Large intestine (tissue), 3 donors: ENCODE results near the gene EDIL3. TPM values are rescaled to one million over a fixed set of nuclear protein-coding genes. Genes with fewer than 3 reads are reported as not detected.
"Not testable (repeated sequence)": the region's sequence is repeated elsewhere in the genome, so short reads cannot be mapped to it uniquely, and the experiment has no call there.

Experiments used
- DNase-seq, 2 donors: peaks; one replicate each; pipeline versions ENCODE4 v3.0.0 to v3.0.0-alpha.2; 2013
- H3K27ac ChIP-seq: one replicate; pipeline ENCODE4 v1.5.1; 2013; ENCODE audit warnings: low read length
- H3K27me3 ChIP-seq: 2 replicates; pipeline ENCODE4 v1.6.1; 2013; ENCODE audit warnings: low read length; ENCODE audit not compliant: control insufficient read depth, insufficient read depth
- H3K36me3 ChIP-seq: 2 replicates; pipeline ENCODE4 v1.6.1; 2013; ENCODE audit warnings: low read length; ENCODE audit not compliant: control insufficient read depth, insufficient read depth
- H3K4me1 ChIP-seq: one replicate; pipeline ENCODE4 v1.6.1; 2013; ENCODE audit warnings: low read length; ENCODE audit not compliant: control insufficient read depth, insufficient read depth
- H3K4me3 ChIP-seq: one replicate; pipeline ENCODE4 v1.5.1; 2013; ENCODE audit warnings: low read length
- H3K9me3 ChIP-seq: one replicate; pipeline ENCODE4 v1.6.1; 2013; ENCODE audit warnings: mild to moderate bottlenecking, low read depth, low read length, moderate library complexity; ENCODE audit not compliant: control insufficient read depth
- WGBS: methylation state at CpG from one replicate; pipeline ENCODE4 v1.1.5; 2013; ENCODE audit warnings: low lambda C conversion rate; ENCODE audit not compliant: insufficient coverage; 5-methylcytosine and 5-hydroxymethylcytosine counted together
- polyA plus RNA-seq: library from polyadenylated mRNA; unstranded; fragments of 120-200 nt; gene quantifications from one replicate; pipeline ENCODE4 v1.2.1, GENCODE V29; 2013

EDIL3 gene
- polyA plus RNA-seq, 1 donor, result 31.2 TPM

GRCh38 chr5:84191281-84191680 is 193.4 kb downstream of the EDIL3 start:
- Histone ChIP-seq H3K27me3 (no peaks in the 10 kb centered on the region), H3K4me3 (no peak overlapping the region), H3K9me3 (no peaks in the 10 kb centered on the region), H3K4me1 (no peaks in the 10 kb centered on the region), H3K36me3 (no peaks in the 10 kb centered on the region), H3K27ac (no peak overlapping the region)
- DNase-seq, result no peak
- 80% methylated on average over 1 of the region's 2 CpGs for WGBS

DNA sequence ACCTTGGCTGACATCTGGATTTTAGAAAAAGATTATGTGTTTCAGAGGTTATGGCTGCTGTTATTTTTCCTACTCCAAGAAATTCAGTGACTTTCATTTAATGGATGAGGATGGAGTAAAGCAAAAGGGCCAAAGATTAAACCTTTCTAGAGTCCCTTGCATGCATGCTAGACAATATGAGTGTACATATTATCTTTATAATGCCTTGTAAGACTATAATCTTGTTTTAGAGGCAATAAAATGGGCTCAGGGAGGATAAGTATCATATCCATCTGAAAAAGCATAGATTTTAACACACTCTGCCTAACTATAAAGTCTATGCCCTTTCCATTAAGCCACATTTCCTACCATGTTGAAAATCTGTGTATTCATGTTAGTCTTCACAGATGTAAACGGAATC is 199.8 kb downstream of the EDIL3 start:
- no peak for DNase-seq
- 100% methylated on average over 1 of the region's 1 CpG for WGBS
- no peaks in the 10 kb centered on the region for H3K9me3 ChIP-seq

GRCh38 chr5:84181093-84181492 is 203.6 kb downstream of the EDIL3 start:
- WGBS, result no CpG with 5 or more reads among the region's 3 CpGs
- H3K27ac ChIP-seq, result no peak overlapping the region
- H3K9me3 ChIP-seq, result no peaks in the 10 kb centered on the region
- DNase-seq, result no peak
- no peaks in the 10 kb centered on the region for H3K4me1 ChIP-seq
- no peaks in the 10 kb centered on the region for H3K36me3 ChIP-seq
- no peaks in the 10 kb centered on the region for H3K27me3 ChIP-seq
- no peak overlapping the region for H3K4me3 ChIP-seq

More for the DNA sequence above, 199.8 kb downstream of the EDIL3 start:
- Histone ChIP-seq H3K27me3 (no peaks in the 10 kb centered on the region), H3K27ac (no peak overlapping the region), H3K4me1 (no peaks in the 10 kb centered on the region), H3K36me3 (no peaks in the 10 kb centered on the region), H3K4me3 (no peak overlapping the region)

DNA sequence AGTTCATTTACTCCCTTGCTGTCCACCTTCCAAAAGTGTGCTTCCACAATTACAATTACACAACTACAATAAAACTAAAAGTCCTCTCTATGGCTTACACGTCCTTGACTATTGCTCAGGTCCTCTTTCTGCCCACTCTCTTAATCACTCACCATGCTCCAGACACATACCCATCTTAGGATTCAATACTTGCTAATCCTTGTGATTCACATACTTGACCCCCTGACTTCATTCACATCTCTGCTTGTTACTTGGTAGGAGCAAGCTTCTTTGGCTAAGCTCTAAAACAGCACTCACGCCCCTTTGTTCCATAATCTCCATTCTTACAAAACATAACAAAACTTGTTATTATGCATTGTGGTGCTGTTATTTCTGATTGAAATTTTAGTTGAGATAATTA is 215.8 kb downstream of the EDIL3 start:
- no peaks in the 10 kb centered on the region for H3K36me3 ChIP-seq
- no CpG with 5 or more reads among the region's 2 CpGs for WGBS
- H3K4me1 ChIP-seq, result no peaks in the 10 kb centered on the region
- no peak overlapping the region for H3K4me3 ChIP-seq
- H3K27me3 ChIP-seq, result no peaks in the 10 kb centered on the region
- no peak for DNase-seq
- H3K27ac ChIP-seq, result no peak overlapping the region
- H3K9me3 ChIP-seq, result no peaks in the 10 kb centered on the region

DNA sequence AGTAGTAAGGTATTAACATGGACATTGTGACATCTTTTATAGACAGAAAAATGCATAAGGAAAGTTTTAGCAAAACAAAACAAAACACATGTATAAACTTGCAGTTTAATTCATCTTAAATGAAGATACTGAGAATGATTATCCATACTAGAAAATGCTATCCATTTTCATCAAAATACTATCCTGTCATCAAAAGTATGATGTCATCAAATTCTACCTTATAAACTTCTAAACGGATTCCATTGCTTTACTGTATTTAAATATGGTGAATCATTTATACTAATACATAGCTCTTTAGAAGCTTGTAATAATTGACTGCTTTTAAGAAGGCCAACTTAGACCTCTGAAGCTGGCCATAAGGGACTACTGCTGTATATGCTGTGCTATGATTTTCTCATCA is 221.0 kb downstream of the EDIL3 start:
- Histone ChIP-seq H3K27ac (no peak overlapping the region), H3K9me3 (no peaks in the 10 kb centered on the region)
- no CpG with 5 or more reads among the region's 1 CpG for WGBS

GRCh38 chr5:84162695-84163094 is 222.0 kb downstream of the EDIL3 start:
- Histone ChIP-seq H3K36me3 (no peaks in the 10 kb centered on the region), H3K27me3 (no peaks in the 10 kb centered on the region), H3K27ac (no peak overlapping the region), H3K9me3 (no peaks in the 10 kb centered on the region), H3K4me3 (no peak overlapping the region), H3K4me1 (no peaks in the 10 kb centered on the region)
- no peak for DNase-seq
- WGBS, result 63% methylated on average over 1 of the region's 1 CpG

More for the DNA sequence above, 221.0 kb downstream of the EDIL3 start:
- Histone ChIP-seq H3K36me3 (no peaks in the 10 kb centered on the region), H3K4me1 (no peaks in the 10 kb centered on the region), H3K27me3 (no peaks in the 10 kb centered on the region), H3K4me3 (no peak overlapping the region)
- DNase-seq, result no peak

DNA sequence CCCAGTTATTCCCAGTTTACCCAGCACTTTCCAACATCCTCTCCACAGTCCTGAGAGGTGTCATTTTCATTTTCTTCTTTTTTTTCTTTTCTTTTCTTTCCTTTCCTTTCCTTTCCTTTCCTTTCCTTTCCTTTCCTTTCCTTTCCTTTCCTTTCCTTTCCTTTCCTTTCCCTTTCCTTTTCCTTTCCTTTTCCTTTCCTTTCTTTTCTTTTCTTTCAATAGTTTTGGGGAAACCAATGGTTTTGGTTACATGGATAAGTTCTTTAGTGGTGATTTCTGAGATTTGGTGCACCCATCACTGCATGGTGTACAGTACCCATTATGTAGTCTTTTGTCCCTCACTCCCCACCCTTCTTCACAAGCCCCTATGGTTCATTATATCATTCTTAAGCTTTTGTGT is 224.0 kb downstream of the EDIL3 start:
- not testable (repeated sequence) for H3K36me3 ChIP-seq, H3K4me1 ChIP-seq, H3K27me3 ChIP-seq, DNase-seq, H3K4me3 ChIP-seq, H3K9me3 ChIP-seq, H3K27ac ChIP-seq

DNA sequence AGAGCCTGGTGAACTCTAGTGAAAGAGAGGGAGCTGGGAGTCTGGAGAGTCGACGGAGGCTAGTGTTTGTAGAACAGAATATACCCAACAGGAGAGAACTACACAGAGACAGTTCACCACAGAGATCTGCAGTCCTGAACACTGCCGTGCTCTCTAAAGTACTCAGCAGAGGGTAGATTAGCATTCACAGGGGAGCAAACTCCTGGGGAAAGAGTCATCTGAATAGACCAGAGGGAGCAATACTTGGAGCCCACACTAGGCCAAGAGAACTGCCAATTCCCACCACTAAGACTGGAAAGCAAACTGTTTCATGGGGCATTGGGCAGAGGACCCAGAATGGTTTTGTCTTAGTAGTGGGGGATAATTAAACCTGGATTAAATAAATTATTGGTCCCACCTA is 235.6 kb downstream of the EDIL3 start:
- DNase-seq, result no peak
- Histone ChIP-seq H3K36me3 (no peaks in the 10 kb centered on the region), H3K4me3 (no peak overlapping the region), H3K27me3 (no peaks in the 10 kb centered on the region), H3K4me1 (no peaks in the 10 kb centered on the region), H3K27ac (no peak overlapping the region), H3K9me3 (no peaks in the 10 kb centered on the region)
- WGBS, result no CpG with 5 or more reads among the region's 3 CpGs

DNA sequence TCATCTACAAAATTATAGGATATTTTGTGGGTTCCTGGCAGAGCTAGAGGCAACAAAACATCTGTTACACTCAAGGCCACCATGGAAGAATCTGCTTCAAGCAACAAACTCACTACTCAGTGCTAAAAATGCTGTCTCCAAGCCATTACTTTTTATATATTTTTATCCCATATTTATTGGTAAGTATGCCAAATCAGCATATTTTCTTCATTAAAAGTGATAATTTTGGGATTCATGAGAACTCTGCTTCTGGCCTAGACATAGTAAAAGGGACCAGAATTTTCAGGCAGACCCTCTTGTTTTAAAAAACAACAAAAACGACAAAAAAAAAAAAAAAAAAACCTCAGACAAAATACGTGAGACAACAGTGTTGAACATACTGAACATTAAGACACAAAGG is 236.0 kb downstream of the EDIL3 start:
- Histone ChIP-seq H3K9me3 (no peaks in the 10 kb centered on the region), H3K27me3 (no peaks in the 10 kb centered on the region), H3K4me1 (no peaks in the 10 kb centered on the region), H3K4me3 (no peak overlapping the region), H3K36me3 (no peaks in the 10 kb centered on the region), H3K27ac (no peak overlapping the region)
- no peak for DNase-seq
- WGBS, result 100% methylated on average over 1 of the region's 2 CpGs

DNA sequence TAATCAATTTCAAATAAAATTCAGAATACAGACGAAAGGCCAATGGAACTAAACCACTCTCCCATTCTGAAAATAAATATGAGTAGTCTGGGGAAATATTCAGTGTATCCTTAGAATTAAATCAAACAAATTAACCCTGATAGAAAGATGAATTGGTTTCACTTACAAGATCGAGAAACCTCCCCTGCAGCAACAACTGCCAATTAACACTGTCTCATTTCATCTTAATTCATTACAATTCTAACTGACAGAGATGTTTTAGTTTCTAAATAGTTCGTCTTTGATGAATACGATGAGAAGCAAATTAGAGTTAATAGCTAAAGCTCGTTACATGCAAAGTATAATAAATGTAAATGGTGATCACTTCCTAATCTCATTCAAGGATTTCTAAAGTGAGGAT is 247.1 kb downstream of the EDIL3 start:
- Histone ChIP-seq H3K27ac (no peak overlapping the region), H3K4me3 (no peak overlapping the region), H3K9me3 (no peaks in the 10 kb centered on the region), H3K27me3 (no peaks in the 10 kb centered on the region), H3K4me1 (no peaks in the 10 kb centered on the region), H3K36me3 (no peaks in the 10 kb centered on the region)
- DNase-seq, result no peak
- WGBS, result 81% methylated on average over 4 of the region's 5 CpGs

- no peak for DNase-seq
- no peaks in the 10 kb centered on the region for H3K27me3 ChIP-seq
Measured at GRCh38 chr5:84131372-84131771, 253.3 kb downstream of the EDIL3 start.

More at GRCh38 chr5:84131372-84131771, 253.3 kb downstream of the EDIL3 start:
- no peaks in the 10 kb centered on the region for H3K9me3 ChIP-seq
- no peaks in the 10 kb centered on the region for H3K36me3 ChIP-seq
- no peak overlapping the region for H3K27ac ChIP-seq
- no peaks in the 10 kb centered on the region for H3K4me1 ChIP-seq
- H3K4me3 ChIP-seq, result no peak overlapping the region
